Adipose tissue (tissue), 3 donors: ENCODE data around the gene TANC2. TPM values are rescaled to one million over a fixed set of nuclear protein-coding genes. Genes with fewer than 3 reads are reported as not detected.

Source experiments
- H3K27ac ChIP-seq: one replicate; pipeline ENCODE4 v1.5.1; 2013; ENCODE audit warnings: low read depth, low read length
- WGBS, 3 donors: extraction: QIAGEN DNeasy Blood & Tissue Kit; methylation state at CpG; one replicate each; pipeline ENCODE4 v1.1.7; 2013; 5-methylcytosine and 5-hydroxymethylcytosine counted together
- polyA plus RNA-seq, 3 donors: library from polyadenylated mRNA; stranded (reverse); fragments of 200-250 nt; gene quantifications; one replicate each; pipeline ENCODE4 v1.2.3, GENCODE V29; 2013
- donor health status: healthy with polysubstance abuse.
- donor health status: Bipolar disorder and iron deficiency.
- donor health status: healthy.

TANC2 gene
- polyA plus RNA-seq, 3 donors: 2.8 to 8.9 (median 3.3) TPM

DNA sequence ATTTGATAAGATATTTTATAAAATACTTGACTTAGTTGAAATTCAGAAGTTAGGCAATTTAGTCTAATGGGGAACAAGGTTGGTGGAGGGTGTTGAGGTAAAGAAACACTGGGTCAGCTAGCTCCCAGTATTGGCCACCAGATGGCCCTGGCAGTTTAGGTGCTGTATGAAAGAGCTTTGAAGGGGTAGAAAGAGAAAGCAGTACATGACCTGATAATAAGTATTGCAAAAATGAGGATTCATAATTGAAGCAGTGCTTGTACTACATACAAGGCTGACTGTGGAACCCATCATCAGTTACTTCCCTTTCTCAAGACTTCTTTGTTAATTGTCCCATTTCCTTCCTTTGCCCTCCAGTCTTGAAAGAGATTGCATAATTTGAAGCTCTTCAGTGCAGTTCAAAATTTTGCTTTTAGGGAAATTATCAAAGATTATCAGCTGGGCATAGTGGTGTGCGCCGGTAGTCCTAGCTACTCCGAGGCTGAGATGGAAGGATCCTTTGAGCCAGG is 29.4 kb downstream of the TANC2 start:
- no peak overlapping the region for H3K27ac ChIP-seq
- WGBS, 3 donors: 53 to 77% (median 57%) methylated on average over 3 of the region's 3 CpGs

DNA sequence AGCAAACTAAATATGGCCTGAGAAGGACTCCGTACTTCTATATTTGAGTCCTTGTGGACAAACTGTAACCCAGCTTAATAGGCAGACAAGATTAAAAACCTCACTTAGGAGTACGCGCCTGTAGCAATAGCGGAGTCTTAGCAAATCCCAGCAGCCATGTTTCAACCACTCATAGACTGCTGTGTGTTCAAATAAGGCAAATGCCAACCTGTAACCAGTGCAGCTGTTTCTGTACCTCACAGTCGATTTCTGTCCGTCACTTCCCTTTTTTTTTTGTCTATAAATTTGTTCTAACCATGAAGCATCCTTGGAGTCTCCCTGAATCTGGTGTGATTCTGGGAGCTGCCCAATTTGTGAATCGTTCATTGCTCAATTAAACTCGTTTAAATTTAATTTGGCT is 30.2 kb downstream of the TANC2 start:
- 74 to 97% (median 77%) methylated on average over 8 of the region's 8 CpGs for WGBS, 3 donors
- H3K27ac ChIP-seq: no peak overlapping the region

DNA sequence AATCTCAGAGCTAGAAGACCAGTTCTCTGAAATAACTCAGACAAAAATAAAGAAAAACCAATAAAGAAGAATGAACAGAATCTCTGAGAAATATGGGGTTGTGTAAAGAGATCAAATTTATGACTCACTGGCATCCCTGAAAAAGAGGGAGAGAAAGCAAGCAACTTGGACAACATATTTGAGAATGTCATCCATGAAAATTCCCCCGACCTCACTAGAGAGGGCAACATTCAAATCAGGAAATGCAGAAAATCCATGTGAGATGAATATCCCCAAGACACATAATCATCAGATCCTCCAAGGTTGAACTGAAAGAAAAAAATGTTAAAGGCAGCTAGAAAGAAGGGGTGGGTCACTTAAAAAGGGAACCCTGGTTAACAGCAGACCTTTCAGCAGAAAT is 32.1 kb downstream of the TANC2 start:
- 84 to 91% (median 89%) methylated on average over 1 of the region's 1 CpG for WGBS, 3 donors
- no peak overlapping the region for H3K27ac ChIP-seq

DNA sequence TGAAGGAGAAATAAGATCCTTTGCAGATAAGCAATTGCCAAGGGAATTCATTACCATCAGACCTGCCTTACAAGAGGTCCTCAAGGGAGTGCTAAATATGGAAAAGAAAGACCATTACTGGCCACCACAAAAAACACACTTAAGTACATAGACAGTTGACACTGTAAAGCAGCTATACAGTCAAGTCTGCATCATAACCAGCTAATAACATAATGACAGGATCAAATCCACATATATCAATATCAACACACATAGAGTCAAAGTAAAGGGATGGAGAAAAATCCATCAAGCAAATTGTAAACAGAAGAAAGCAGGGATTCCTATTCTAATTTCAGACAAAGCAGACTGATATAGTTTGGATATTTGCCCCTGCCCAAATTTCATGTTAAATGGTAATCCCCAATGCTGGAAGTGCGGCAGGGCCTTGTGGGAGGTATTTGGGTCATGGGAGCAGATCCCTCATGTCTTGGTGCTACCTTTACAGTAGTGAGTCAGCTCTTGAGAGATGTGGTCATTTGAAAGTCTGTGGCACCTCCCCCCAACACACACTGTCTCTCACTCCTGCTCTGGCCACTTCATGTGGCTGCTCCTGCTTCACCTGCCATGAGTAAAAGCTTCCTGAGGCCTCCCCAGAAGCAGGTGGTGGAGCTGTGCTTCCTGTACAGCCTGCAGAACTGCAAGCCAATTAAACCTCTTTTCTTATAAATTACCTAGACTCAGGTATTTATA is 32.8 kb downstream of the TANC2 start:
- H3K27ac ChIP-seq: no peak overlapping the region
- 96 to 100% (median 96%) methylated on average over 1 of the region's 1 CpG for WGBS, 3 donors

DNA sequence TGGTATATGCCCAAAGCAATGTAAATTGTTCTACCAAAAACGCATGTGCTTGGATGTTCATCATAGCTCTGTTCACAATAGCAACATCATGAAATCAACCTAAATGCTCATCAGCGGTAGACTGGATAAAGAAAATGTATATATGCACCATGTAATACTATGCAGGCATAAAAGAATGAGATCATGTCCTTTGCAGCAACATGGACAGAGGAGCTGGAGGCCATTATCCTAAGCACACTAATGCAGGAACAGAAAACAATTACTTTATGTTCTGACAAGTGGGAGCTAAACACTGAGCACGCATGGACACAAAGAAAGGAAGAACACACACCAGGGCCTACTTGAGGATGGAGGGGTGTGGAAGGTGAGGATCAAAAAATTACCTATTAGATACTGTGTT is 33.7 kb downstream of the TANC2 start:
- no peak overlapping the region for H3K27ac ChIP-seq
- 92 to 95% (median 95%) methylated on average over 3 of the region's 3 CpGs for WGBS, 3 donors

DNA sequence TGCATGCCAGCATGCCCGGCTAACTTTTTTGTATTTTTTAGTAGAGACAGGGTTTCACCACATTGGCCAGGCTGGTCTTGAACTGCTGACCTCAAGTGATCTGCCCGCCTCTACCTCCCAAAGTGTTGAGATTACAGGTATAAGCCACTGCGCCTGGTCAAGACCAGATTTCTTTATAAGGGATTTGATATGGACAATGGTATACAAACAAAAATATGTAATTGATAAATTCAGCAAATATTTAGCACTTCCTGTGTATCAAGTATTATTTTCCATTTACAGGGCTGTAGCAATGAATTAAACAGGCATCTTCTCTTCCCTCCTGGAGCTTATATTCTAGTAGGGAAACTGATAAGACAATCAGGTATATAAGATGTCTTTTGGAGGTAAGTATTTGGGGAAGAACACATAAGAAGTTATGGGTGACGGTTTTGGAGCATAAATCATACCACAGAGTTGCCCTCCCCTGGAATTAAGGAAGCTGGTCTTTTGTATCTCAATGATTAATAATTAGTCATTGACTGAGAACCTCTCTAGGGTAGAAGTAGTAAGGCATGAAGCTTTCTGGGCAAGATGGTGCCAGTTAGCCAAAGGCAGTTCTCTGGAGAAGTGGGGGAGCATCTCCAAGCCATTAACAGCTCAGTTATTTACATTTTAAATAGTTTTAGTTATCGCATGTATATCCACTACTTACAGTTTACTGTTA is 35.8 kb downstream of the TANC2 start:
- no peak overlapping the region for H3K27ac ChIP-seq
- 93 to 98% (median 95%) methylated on average over 5 of the region's 5 CpGs for WGBS, 3 donors

DNA sequence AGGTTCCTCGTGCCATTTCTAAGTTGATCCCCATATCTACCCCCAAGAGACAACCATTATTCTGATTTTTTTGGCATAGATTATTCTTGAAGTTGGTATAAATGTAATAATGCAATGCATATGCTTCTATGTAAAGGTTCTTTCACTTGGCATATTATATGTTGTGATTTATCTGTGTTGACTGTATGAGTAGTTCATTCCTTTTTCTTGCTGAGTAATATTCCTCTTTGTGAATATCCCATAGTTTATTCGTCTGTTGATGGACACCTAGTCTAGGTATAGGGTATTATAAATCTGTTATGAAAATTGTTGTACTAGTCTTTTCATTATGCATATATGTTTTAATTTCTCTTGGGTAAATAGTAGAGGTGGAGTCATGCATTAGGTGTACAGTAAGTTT is 36.6 kb downstream of the TANC2 start:
- 97 to 99% (median 99%) methylated on average over 2 of the region's 2 CpGs for WGBS, 3 donors
- no peak overlapping the region for H3K27ac ChIP-seq

DNA sequence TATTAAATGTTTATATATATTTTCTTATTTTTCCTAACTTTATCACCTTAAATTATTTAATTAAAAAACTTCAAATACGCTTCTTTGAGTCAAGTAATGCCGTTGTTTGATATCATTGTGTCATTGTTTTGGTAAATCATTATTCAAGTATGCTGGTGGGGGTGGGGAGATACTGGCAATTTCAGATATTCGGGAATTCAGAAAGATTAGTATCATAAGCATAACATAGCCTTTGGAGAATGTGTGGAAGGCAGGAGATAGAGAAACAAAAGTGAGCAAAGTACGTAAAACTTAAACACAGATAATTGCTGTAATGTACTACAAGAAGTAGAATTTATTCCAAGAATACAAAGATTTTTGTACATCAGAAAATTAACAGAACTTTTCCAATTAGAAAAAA is 49.8 kb downstream of the TANC2 start:
- 82 to 96% (median 94%) methylated on average over 4 of the region's 4 CpGs for WGBS, 3 donors
- H3K27ac ChIP-seq: no peak overlapping the region

Other genes with a start within 250 kb of the TANC2 start
- under 1 TPM in 2 of 3 donors, not detected in 1; 0.04 to 0.08 TPM for gene MARCHF10, start 157.9 kb upstream of the TANC2 start, polyA plus RNA-seq